HFF-Myc (cell line): Measurements from ENCODE around the gene TPO.

ENCODE experiments used
- DNase-seq: peaks from one replicate; pipeline ENCODE4 v3.0.0-alpha.2; 2011; ENCODE audit warnings: low read depth; ENCODE audit errors: extremely low read depth
- H3K4me3 ChIP-seq: replicated peaks from 2 replicates; pipeline ENCODE4 v1.5.1; 2011; ENCODE audit warnings: low read depth, mild to moderate bottlenecking, control low read depth, low read length
- TF ChIP-seq, protein P1 (sequence below): IDR thresholded peaks from 2 replicates; pipeline ENCODE4 v1.5.1; 2012; ENCODE audit warnings: mild to moderate bottlenecking, low read depth, low read length, control low read depth; ENCODE audit errors: missing control alignments

Gene TPO

DNA sequence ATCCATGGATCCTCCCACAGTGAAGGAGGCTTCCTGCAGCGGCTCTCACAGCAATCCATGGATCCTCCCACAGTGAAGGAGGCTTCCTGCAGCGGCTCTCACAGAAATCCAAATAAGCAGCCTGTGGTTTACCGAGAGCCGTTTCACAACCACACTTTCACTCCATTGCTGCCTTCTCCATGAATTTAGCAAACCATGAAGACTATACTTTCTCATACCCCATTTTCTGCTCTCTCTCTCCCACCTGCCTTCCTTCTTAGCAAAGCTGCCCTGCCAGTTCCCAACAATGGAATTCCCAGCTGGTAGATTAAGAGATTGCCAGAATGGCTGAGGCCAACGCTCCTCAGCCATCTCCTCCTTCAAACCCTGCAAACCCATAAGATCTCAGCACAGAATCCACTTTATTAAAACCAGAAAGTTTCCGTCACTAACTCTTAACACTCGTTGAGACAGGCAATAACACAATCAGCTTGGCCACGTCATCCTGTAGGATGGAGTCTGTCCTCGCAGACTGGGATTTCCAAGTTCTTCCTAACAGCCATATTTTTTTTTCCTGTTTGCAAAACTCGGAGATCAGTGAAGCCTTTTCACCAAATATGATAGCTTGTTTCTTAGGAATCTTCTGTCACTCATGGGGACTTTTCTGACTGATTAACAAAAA lies 168.8 kb downstream of the TPO start:
- TF ChIP-seq, protein P1, sequence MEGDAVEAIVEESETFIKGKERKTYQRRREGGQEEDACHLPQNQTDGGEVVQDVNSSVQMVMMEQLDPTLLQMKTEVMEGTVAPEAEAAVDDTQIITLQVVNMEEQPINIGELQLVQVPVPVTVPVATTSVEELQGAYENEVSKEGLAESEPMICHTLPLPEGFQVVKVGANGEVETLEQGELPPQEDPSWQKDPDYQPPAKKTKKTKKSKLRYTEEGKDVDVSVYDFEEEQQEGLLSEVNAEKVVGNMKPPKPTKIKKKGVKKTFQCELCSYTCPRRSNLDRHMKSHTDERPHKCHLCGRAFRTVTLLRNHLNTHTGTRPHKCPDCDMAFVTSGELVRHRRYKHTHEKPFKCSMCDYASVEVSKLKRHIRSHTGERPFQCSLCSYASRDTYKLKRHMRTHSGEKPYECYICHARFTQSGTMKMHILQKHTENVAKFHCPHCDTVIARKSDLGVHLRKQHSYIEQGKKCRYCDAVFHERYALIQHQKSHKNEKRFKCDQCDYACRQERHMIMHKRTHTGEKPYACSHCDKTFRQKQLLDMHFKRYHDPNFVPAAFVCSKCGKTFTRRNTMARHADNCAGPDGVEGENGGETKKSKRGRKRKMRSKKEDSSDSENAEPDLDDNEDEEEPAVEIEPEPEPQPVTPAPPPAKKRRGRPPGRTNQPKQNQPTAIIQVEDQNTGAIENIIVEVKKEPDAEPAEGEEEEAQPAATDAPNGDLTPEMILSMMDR: no peak
- H3K4me3 ChIP-seq: no peak overlapping the region
- DNase-seq: no peak

DNA sequence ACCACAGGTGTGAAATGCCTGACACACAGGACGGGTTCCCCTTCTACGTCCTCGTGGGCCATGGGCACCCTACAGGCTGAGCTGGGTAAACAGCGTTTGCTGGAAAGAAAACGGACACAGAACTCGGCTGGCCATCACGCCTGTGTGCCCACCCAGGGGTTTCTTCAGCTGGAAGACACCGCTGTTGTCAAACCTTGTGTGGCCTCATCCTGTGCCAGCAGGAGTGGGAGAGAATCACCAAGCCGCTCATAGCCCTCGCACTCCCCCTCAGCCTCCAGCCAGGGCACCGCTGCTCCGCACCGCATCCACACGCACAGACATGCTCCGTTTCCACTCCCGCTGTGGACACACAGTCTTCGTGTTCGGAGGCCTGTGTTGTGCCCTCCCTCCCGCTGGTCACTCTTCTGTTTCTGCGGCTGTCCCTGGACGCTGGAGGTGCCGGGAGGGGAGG lies 169.7 kb downstream of the TPO start:
- TF ChIP-seq, protein P1: no peak
- H3K4me3 ChIP-seq: no peak overlapping the region
- no peak for DNase-seq

DNA sequence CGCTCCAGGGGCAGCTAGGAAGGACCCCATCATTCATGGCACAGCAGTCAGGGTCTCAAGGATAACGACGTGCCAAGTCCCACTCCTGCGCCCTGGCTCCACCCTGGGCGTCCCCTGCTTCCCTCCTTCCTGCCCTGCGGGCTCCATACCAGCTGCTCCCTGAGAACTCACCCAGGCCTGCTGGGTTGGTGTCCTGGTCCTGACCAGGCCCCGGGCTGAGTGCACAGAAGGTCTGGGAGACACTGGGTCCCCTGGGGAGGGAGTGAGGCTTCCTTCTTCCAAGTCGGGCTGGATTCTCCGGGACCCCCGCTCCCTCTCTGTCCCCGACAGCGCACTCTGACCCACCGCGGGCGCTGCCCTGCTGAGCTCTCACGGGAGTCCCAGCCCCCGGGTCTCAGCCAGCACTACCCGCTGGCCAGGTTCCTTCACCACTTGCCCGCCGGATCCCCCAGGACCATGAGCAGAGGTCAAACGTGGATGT lies 170.8 kb downstream of the TPO start:
- no peak for DNase-seq
- no peak overlapping the region for H3K4me3 ChIP-seq
- TF ChIP-seq, protein P1: no peak

DNA sequence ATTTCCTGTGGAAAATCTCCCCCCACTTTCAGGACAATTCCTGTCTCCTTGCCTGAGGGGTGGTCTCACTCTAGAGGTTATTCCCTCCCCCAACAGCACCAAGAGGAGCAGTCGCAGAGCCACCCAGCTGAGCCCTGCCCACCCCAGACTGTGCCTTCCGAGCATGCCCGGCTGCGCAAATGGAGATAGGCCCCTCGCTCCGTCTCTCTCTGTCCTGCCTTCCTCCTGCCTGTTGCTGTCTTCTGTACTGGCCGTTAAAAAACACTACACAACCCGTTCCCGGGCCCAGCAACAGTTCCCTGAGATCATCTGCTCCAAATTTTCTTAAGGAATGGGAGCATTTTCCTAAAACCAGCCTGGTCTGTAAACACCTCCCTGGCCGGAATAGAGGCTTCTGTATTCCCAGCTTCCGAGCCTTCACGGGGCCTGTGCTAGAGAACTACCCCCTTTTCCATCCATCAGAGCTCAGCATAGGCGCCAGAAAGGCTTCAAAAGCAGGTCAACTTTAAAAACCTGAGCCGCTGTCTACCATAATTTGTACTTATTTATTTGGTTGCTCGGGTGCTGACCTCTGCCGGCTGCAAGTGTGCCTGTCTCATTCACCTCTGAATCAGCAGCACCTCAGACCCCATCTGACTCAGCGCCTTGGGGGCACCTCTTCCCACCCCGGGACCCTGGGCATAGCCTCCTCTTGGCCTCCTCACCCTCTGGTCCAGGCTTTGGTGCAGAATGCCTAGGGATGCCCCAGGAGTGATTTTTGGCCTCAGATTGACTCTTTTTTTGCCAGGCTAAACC lies 171.6 kb downstream of the TPO start:
- H3K4me3 ChIP-seq: no peak overlapping the region
- no peak for DNase-seq
- TF ChIP-seq, protein P1: peak; percentile 19

DNA sequence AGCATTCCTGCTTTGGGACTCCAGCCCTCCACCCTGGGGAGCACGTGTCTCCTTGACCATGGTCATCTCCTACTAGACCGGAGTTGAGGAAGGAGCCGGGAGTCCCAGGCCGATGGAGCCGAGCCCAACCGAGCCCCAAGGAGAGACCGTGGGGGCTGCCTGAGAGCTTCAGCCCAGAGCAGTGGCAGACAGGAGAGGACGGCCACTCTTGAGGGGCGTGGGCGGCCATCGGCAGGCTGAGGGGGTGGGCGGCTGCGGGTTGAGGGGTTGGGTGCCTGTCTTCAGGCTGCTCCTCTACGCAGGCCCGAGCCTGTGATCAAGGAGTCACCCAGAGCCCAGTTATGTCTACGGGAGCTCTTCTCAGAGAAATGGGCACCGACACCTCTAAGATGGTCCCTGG lies 172.4 kb downstream of the TPO start:
- H3K4me3 ChIP-seq: no peak overlapping the region
- TF ChIP-seq, protein P1: no peak
- no peak for DNase-seq

DNA sequence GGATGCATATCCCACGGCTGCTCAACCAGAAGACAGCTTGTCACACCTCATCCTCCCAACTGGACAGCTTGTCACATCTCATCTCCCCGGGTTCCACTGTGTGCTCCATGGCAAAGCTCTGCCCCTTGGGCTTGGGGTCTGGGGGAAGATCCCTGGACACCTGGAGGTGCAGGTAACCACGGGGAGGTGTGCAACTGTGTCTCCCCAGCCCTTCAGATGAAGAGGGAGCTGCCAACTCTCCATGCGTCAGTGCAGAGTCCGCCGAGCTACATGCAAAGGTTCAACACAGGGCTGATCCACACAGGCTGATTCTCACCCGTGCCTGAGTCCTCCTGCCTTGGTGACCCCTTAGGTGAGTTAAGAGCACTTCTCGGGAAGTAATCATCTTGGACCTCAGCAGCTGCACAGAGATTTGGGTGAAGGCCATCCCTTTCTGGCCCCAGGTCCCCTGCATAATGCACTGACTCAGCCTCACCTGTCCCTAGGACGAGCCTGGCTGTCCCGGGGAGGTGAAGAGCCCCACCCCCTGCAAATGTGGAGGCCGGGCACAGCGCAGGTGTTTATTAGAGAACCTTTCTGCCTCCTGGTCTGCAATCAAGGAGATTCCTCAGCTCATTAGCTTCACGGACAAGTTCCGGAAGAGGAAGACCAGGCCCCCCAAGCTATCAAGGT lies 173.1 kb downstream of the TPO start:
- DNase-seq: no peak
- TF ChIP-seq, protein P1: no peak
- H3K4me3 ChIP-seq: no peak overlapping the region
